Tibial nerve (tissue), 4 donors: Measurements from ENCODE around the gene MPST. TPM values are rescaled to one million over a fixed set of nuclear protein-coding genes. Genes with fewer than 3 reads are reported as not detected.
A peak's percentile ranks its signal among the peaks of the same experiment; 100 is the strongest.

ENCODE experiments used
- DNase-seq, 2 donors: peaks; one replicate each; pipeline ENCODE4 v3.0.0-alpha.2; 2019; ENCODE audit warnings: low spot score in 2 of 2
- H3K27ac ChIP-seq, 4 donors: fragments of 200-600 bp; sonication (generic) in 3 of 4; one replicate each; pipeline ENCODE4 v1.5.1; 2017 to 2019; ENCODE audit warnings: mild to moderate bottlenecking in 1 of 4
- H3K27me3 ChIP-seq, 2 donors: fragments of 200-600 bp; sonication (generic) in 1 of 2; one replicate each; pipeline versions ENCODE4 v1.5.1 to v1.6.0; 2017 to 2019
- H3K36me3 ChIP-seq, 3 donors: fragments of 200-600 bp; sonication (generic); one replicate each; pipeline ENCODE4 v1.5.1; 2018 to 2019
- H3K4me1 ChIP-seq, 4 donors: fragments of 200-600 bp; sonication (generic) in 3 of 4; one replicate each; pipeline ENCODE4 v1.5.1; 2017 to 2019
- H3K4me3 ChIP-seq, 4 donors: fragments of 200-600 bp; sonication (generic) in 3 of 4; one replicate each; pipeline ENCODE4 v1.5.1; 2017 to 2019; ENCODE audit warnings: mild to moderate bottlenecking in 1 of 4, moderate library complexity in 1 of 4
- H3K9me3 ChIP-seq, 4 donors: fragments of 200-600 bp; sonication (generic) in 3 of 4; one replicate each; pipeline ENCODE4 v1.5.1; 2017 to 2019
- EP300 ChIP-seq, 2 donors: sonication (generic); formaldehyde crosslinking; IDR thresholded peaks; one replicate each; pipeline ENCODE4 v1.6.1; 2017; ENCODE audit warnings: antibody characterized with exemption in 2 of 2, mild to moderate bottlenecking in 1 of 2
- POLR2A ChIP-seq, 2 donors: fragments of 450-650 bp; IDR thresholded peaks; one replicate each; pipeline ENCODE4 v1.6.1; 2017; ENCODE audit warnings: antibody characterized with exemption in 2 of 2, mild to moderate bottlenecking in 2 of 2, moderate library complexity in 2 of 2
- WGBS, 2 donors: methylation state at CpG; one replicate each; pipeline ENCODE4 v1.1.5; 2018; 5-methylcytosine and 5-hydroxymethylcytosine counted together
- total RNA-seq, 4 donors: library from RNA; depleted of rRNA; stranded (reverse); fragments of >200 nt; gene quantifications; one replicate each; pipeline ENCODE4 v1.1.0, GENCODE V29; 2016
- TF ChIP-seq, protein P1 (sequence below), 5 experiments: fragments of 200-600 bp in 3 of 5; fragments of 450-650 bp in 2 of 5; sonication (generic) in 3 of 5; IDR thresholded peaks; one replicate each; pipeline ENCODE4 v1.5.1; 2016 to 2019; ENCODE audit warnings: antibody characterized with exemption in 5 of 5, mild to moderate bottlenecking in 3 of 5, moderate library complexity in 2 of 5

The MPST gene
- total RNA-seq, 4 donors from 2014 or later: 193 to 258 (median 199) TPM

GRCh38 chr22:36977947-36978660 lies 41.4 kb upstream of the MPST start:
- TF ChIP-seq EP300 (IDR thresholded peaks at IDR 0.05) (peak in 1 of 2 donors; percentile 56), POLR2A (IDR thresholded peaks at IDR 0.05) (peak; percentile 11 to 20)
- TF ChIP-seq, protein P1, sequence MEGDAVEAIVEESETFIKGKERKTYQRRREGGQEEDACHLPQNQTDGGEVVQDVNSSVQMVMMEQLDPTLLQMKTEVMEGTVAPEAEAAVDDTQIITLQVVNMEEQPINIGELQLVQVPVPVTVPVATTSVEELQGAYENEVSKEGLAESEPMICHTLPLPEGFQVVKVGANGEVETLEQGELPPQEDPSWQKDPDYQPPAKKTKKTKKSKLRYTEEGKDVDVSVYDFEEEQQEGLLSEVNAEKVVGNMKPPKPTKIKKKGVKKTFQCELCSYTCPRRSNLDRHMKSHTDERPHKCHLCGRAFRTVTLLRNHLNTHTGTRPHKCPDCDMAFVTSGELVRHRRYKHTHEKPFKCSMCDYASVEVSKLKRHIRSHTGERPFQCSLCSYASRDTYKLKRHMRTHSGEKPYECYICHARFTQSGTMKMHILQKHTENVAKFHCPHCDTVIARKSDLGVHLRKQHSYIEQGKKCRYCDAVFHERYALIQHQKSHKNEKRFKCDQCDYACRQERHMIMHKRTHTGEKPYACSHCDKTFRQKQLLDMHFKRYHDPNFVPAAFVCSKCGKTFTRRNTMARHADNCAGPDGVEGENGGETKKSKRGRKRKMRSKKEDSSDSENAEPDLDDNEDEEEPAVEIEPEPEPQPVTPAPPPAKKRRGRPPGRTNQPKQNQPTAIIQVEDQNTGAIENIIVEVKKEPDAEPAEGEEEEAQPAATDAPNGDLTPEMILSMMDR (IDR thresholded peaks at IDR 0.05): peak; percentile 89 to 95 (median 91)
- Histone ChIP-seq H3K36me3 (no peaks in the 10 kb centered on the region), H3K4me1 (peaks cover 0 to 11% (median 2%) of the 10 kb centered on the region in 4 donors), H3K9me3 (no peaks in the 10 kb centered on the region), H3K27me3 (peaks cover 0 to 11% of the 10 kb centered on the region in 2 donors), H3K4me3 (peak overlapping the region; percentile 24 to 45 (median 34)), H3K27ac (peak overlapping the region in 1 of 4 donors; percentile 44)
- peak; percentile 83 to 90 for DNase-seq
- WGBS, 2 donors: 14 to 16% methylated on average over 18 of the region's 18 CpGs

DNA sequence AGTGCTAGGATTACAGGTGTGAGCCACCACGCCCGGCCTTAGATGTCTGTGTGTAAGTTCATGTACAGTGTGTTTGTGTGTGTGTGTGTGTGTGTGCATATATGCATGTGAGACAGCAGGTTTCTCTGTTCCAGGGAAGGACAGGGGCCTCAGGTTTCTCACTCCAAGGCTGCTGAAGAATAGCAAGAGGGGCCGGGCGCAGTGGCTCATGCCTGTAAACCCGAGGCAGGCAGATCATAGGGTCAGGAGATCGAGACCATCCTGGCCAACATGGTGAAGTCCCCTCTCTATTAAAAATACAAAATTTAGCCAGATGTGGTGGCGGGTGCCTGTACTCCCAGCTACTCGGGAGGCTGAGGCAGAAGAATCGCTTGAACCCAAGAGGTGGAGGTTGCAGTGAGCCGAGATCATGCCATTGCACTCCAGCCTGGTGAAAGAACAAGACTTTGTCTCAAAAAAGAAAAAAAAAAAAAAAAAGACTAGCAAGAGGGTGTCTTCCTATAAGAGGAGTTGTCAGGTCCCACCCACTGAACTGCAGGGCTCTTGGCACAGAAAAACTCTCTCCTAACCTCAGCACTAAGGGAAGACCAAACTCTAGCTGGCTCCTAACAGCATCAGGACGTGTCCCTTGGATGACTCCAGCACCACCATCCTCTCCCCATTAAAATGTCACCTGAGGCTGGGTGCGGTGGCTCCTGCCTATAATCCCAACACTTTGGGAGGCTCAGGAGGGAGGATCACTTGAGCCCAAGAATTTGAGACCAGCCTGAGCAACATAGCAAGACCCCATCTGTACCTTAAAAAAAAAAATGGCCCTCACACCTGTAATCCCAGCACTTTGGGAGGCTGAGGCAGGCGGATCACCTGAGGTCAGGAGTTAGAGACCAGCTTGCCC lies 40.3 kb upstream of the MPST start:
- no peak for DNase-seq
- no peak for TF ChIP-seq EP300 (IDR thresholded peaks at IDR 0.05)
- no peak for TF ChIP-seq POLR2A (IDR thresholded peaks at IDR 0.05)
- TF ChIP-seq, protein P1 (IDR thresholded peaks at IDR 0.05): no peak
- Histone ChIP-seq H3K9me3 (no peaks in the 10 kb centered on the region), H3K4me1 (peaks cover 0 to 11% (median 2%) of the 10 kb centered on the region in 4 donors), H3K4me3 (no peak overlapping the region), H3K27me3 (peaks cover 0 to 21% of the 10 kb centered on the region in 2 donors), H3K27ac (no peak overlapping the region), H3K36me3 (no peaks in the 10 kb centered on the region)
- WGBS, 2 donors: 86 to 88% methylated on average over 13 of the region's 13 CpGs

- no peak overlapping the region for H3K4me3 ChIP-seq
- H3K36me3 ChIP-seq: no peaks in the 10 kb centered on the region
- H3K4me1 ChIP-seq: peaks cover 0 to 11% (median 2%) of the 10 kb centered on the region in 4 donors
- WGBS, 2 donors: 71 to 72% methylated on average over 16 of the region's 16 CpGs
- TF ChIP-seq EP300 (IDR thresholded peaks at IDR 0.05) (no peak), POLR2A (IDR thresholded peaks at IDR 0.05) (no peak)
- TF ChIP-seq, protein P1 (IDR thresholded peaks at IDR 0.05): no peak
- H3K27ac ChIP-seq: no peak overlapping the region
- no peak for DNase-seq
- peaks cover 0 to 13% (median 3%) of the 10 kb centered on the region in 4 donors for H3K9me3 ChIP-seq
- H3K27me3 ChIP-seq: peaks cover 0 to 21% of the 10 kb centered on the region in 2 donors
Measured at GRCh38 chr22:36981247-36981775, 38.2 kb upstream of the MPST start.

GRCh38 chr22:36982136-36982535 lies 37.4 kb upstream of the MPST start:
- Histone ChIP-seq H3K4me1 (peaks cover 0 to 11% (median 2%) of the 10 kb centered on the region in 4 donors), H3K36me3 (no peaks in the 10 kb centered on the region), H3K27ac (no peak overlapping the region), H3K4me3 (no peak overlapping the region), H3K9me3 (peaks cover 0 to 19% (median 3%) of the 10 kb centered on the region in 4 donors), H3K27me3 (peaks cover 0 to 21% of the 10 kb centered on the region in 2 donors)
- TF ChIP-seq, protein P1 (IDR thresholded peaks at IDR 0.05): no peak
- TF ChIP-seq EP300 (IDR thresholded peaks at IDR 0.05): no peak
- WGBS, 2 donors: 57 to 68% methylated on average over 5 of the region's 5 CpGs
- no peak for DNase-seq
